Measurements from ENCODE around the gene CSNK2A2. TPM values are rescaled to one million over a fixed set of nuclear protein-coding genes. Genes with fewer than 3 reads are reported as not detected.

Gene CSNK2A2
- total RNA-seq, 2 experiments from 2014 or later = 49.0 to 51.0 TPM

GRCh38 chr16:58114827-58115825 lies 82.8 kb downstream of the CSNK2A2 start:
- Mint-ChIP-seq H3K27me3 (no peaks in the 10 kb centered on the region), H3K36me3 (ENCODE audit: low read depth) (peaks cover 65% of the 10 kb centered on the region), H3K9me3 (no peaks in the 10 kb centered on the region), H3K4me1 (ENCODE audit: low read depth) (peaks cover 15% of the 10 kb centered on the region), H3K27ac (no peak overlapping the region), H3K4me3 (no peak overlapping the region)
- peaks cover under 1% of the 10 kb centered on the region for H3K4me1 ChIP-seq (ENCODE audit: insufficient read depth, low read length)
- CTCF ChIA-PET = interaction anchor here (1.4 kb wide), 1 partner anchor 18 kb away, joined by 3 read pairs; no protein-coding TSS in a partner anchor
- no peak for DNase-seq
- H3K9me3 ChIP-seq (ENCODE audit: control insufficient read depth in 1 of 2, insufficient read depth in 1 of 2, low read length in 2 of 2) = no peaks in the 10 kb centered on the region
- intact Hi-C loops (cut with DNase I, micrococcal nuclease) = no loop called here
- peaks cover 41% of the 10 kb centered on the region for H3K36me3 ChIP-seq (ENCODE audit: insufficient read depth, low read length)
- POLR2A ChIA-PET = no interaction called here
- H3K27ac ChIP-seq (ENCODE audit: low read depth in 1 of 2, low read length in 2 of 2) = no peak overlapping the region
- no peaks in the 10 kb centered on the region for H3K27me3 ChIP-seq (ENCODE audit: control insufficient read depth in 1 of 2, insufficient read depth in 2 of 2, low read length in 2 of 2)
- no peak for ATAC-seq (ENCODE audit: poor library complexity)
- H3K4me3 ChIP-seq (ENCODE audit: low read length) = no peak overlapping the region
- TF ChIP-seq CTCF (IDR thresholded peaks at IDR 0.05) = no peak

- no peak for TF ChIP-seq CTCF (IDR thresholded peaks at IDR 0.05)
- H3K36me3 ChIP-seq (ENCODE audit: insufficient read depth, low read length) = peaks cover 31% of the 10 kb centered on the region
- no peak overlapping the region for H3K4me3 Mint-ChIP-seq
- ChIA-PET POLR2A (no interaction called here), CTCF (no interaction called here)
- H3K27me3 ChIP-seq (ENCODE audit: control insufficient read depth in 1 of 2, insufficient read depth in 2 of 2, low read length in 2 of 2) = no peaks in the 10 kb centered on the region
- no peaks in the 10 kb centered on the region for H3K4me1 Mint-ChIP-seq (ENCODE audit: low read depth)
- no peaks in the 10 kb centered on the region for H3K9me3 ChIP-seq (ENCODE audit: control insufficient read depth in 1 of 2, insufficient read depth in 1 of 2, low read length in 2 of 2)
- no peak for ATAC-seq (ENCODE audit: poor library complexity)
- H3K27ac Mint-ChIP-seq = no peak overlapping the region
- intact Hi-C loops (cut with DNase I, micrococcal nuclease) = no loop called here
- H3K4me1 ChIP-seq (ENCODE audit: insufficient read depth, low read length) = no peaks in the 10 kb centered on the region
- H3K36me3 Mint-ChIP-seq (ENCODE audit: low read depth) = peaks cover 44% of the 10 kb centered on the region
- H3K27ac ChIP-seq (ENCODE audit: low read depth in 1 of 2, low read length in 2 of 2) = no peak overlapping the region
- DNase-seq = no peak
- H3K4me3 ChIP-seq (ENCODE audit: low read length) = no peak overlapping the region
- no peaks in the 10 kb centered on the region for H3K27me3 Mint-ChIP-seq
- no peaks in the 10 kb centered on the region for H3K9me3 Mint-ChIP-seq
Observed at GRCh38 chr16:58111302-58111627, 86.6 kb downstream of the CSNK2A2 start.

GRCh38 chr16:58110571-58111301 lies 87.2 kb downstream of the CSNK2A2 start:
- no peak for ATAC-seq (ENCODE audit: poor library complexity)
- Histone ChIP-seq H3K27ac (ENCODE audit: low read depth in 1 of 2, low read length in 2 of 2) (no peak overlapping the region), H3K4me1 (ENCODE audit: insufficient read depth, low read length) (no peaks in the 10 kb centered on the region), H3K27me3 (ENCODE audit: control insufficient read depth in 1 of 2, insufficient read depth in 2 of 2, low read length in 2 of 2) (no peaks in the 10 kb centered on the region), H3K36me3 (ENCODE audit: insufficient read depth, low read length) (peaks cover 26% of the 10 kb centered on the region), H3K9me3 (ENCODE audit: control insufficient read depth in 1 of 2, insufficient read depth in 1 of 2, low read length in 2 of 2) (no peaks in the 10 kb centered on the region), H3K4me3 (ENCODE audit: low read length) (no peak overlapping the region)
- no peak overlapping the region for H3K4me3 Mint-ChIP-seq
- CTCF ChIA-PET = interaction anchor here (1.2 to 2.3 kb wide), 2 partner anchors 13 to 17 kb away, joined by 3 to 9 read pairs; no protein-coding TSS in a partner anchor
- peak in 1 of 14 experiments; percentile 24 for DNase-seq
- no peak overlapping the region for H3K27ac Mint-ChIP-seq
- TF ChIP-seq CTCF (IDR thresholded peaks at IDR 0.05) = no peak
- no peaks in the 10 kb centered on the region for H3K27me3 Mint-ChIP-seq
- POLR2A ChIA-PET = interaction anchor here (2.1 kb wide), 1 partner anchor 19 kb away, joined by 6 read pairs; the partner anchor contains the start of gene CFAP20
- peaks cover 39% of the 10 kb centered on the region for H3K36me3 Mint-ChIP-seq (ENCODE audit: low read depth)
- H3K9me3 Mint-ChIP-seq = no peaks in the 10 kb centered on the region
- intact Hi-C loops (cut with DNase I, micrococcal nuclease) = no loop called here
- no peaks in the 10 kb centered on the region for H3K4me1 Mint-ChIP-seq (ENCODE audit: low read depth)
